Superior temporal gyrus (tissue), 1 donor: Measurements from ENCODE around the gene DHX16.
"Not testable (repeated sequence)": the region's sequence is repeated elsewhere in the genome, so short reads cannot be mapped to it uniquely, and the experiment has no call there.

Experiments
- DNase-seq: peaks from one replicate; pipeline ENCODE4 v3.0.0-alpha.2; 2016; ENCODE audit errors: extremely low spot score

Gene DHX16

GRCh38 chr6:30678964-30679726 is 6.3 kb upstream of the DHX16 start:
- peak; percentile 86 for DNase-seq

GRCh38 chr6:30676660-30677285 is 4.0 kb upstream of the DHX16 start:
- DNase-seq, result no peak

GRCh38 chr6:30670760-30671527 is 1.9 kb downstream of the DHX16 start:
- no peak for DNase-seq

GRCh38 chr6:30666300-30666699 is 6.5 kb downstream of the DHX16 start:
- not testable (repeated sequence) for DNase-seq

DNA sequence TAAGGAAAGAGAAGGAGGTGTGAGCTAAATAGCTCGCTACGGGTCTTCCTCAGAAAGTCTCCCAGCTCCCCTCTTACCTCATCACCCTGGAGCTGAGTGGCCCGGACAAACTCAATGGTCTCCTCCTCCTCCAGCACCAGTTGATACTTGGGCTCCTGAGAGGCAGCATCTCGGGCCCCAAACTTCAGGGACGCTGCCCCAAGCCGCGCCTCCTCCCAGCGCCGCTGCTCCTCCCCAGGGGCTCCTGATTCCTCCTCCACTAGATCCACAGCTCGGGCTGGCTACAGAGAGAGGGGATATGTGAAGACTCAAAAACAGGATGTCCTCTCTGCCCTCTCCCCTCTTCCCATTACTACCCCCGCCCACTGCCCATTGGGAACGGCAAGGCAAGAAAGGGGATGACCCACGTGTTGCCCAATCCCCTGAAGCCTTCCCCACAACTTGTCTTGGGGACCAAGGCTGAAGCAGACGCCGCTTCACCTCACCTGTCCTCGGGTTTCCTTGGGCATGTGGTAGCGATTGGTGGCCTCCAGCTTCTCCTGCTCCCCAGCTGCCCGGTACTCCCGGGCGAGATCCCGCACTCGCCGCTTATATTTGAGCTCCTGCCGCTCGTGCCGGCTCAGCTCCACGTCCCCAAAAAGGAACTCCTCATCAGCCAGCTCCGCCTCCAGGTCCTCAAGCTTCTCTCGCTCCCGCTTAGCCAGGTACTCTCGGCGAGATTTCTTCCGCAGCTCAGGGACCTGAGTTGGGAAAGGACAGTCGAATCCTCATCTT is 7.6 kb downstream of the DHX16 start:
- DNase-seq, result no peak

DNA sequence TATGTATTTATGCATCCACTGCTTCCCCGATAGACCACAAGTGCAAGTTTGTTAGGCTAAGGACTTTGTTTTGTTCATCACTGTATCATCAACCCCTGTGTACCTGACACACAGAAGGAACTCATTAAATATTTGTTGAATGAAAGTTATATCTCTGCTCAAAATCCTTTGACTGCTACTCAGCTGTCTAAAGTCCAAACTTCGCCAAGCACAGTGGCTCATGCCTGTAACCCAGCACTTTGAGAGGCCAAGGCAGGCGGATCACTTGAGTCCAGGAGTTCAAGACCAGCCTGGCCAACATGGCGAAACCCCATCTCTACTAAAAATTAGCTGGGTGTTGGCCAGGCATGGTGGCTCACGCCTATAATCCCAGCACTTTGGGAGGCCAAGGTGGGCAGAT is 14.9 kb downstream of the DHX16 start:
- not testable (repeated sequence) for DNase-seq

DNA sequence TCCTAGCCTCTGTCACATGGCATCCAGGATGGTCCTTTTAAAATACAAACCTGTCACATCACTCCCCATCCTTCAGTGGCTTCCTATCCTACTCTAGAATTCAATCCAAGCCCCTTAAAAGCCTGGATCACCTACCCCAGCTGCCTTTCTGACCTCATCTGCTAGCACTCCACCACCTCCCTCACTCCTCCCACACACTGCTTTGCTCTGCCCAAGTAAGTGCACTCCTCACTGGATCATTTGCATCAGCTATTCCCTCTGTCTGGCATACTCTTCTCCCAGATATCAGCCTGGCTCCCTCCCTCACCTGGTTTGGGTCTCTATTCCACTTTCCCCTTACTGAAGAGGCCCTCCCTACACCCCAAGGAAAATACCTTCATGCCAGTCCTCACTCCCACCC is 15.4 kb downstream of the DHX16 start:
- DNase-seq, result no peak

- no peak for DNase-seq
Measured at GRCh38 chr6:30656513-30656912, 16.3 kb downstream of the DHX16 start.

- DNase-seq, result no peak
Measured at GRCh38 chr6:30655743-30656094, 17.1 kb downstream of the DHX16 start.

DNA sequence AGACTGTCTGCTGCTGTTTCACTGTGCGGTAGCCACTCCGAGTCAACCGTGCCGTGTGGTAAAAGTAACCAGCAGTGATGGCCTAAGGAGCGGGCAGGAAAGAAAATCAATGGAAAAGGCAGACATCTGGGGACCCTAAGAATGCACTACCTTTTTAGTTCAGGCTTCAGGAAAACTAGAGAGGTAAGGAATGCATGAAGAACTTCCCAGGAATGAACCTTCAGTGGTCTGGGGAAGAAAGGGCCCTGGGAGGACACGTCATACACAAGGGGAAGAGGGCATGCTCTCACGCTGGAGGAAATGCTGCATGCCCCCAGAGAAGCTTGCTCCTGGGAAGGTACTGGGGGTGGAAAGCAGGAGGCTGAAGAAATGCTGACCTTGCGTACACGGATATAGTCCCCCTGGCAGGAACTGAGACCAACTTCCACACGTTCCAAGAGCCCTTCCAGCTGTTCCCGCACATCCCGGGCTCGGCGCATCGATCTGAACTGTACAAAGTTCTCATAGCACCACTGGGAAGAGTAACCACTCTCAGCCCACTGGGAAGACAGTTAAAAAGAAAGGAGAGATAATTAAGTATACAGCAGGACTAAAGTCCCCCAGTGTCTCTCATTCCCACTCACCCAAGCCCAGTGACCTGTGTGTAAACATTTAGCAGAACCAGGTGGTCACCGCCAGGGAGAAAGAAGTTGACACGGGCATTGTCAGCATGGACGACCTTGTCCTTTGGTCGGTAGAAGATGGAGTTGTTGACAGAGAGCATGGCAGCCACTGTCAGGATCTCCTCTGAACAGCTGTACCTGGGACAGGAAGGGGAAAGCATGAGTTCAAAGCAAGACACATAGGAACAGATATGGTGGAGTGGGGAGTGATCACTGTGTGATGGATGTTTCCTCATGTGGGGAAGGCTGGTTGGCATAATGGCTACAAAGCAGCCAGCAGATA is 17.7 kb downstream of the DHX16 start:
- DNase-seq, result no peak

DNA sequence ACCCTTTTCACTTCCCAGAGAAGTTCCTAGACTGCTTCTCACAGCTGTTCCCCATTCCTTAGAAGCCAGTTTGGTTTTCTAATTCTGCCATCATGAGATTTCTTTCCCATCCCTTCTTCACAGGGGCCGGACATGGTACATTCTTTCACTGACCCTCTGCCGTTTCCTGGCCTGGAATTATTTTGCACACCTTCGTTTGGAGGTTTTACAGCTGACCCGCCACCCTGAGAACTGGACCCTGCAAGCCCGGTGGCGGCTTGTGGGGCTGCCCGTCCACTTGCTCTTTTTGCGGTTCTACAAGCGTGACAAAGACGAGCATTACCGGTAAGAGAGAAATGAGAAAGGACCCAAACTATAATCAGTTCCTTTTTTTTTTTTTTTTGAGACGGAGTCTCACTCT is 21.7 kb downstream of the DHX16 start:
- no peak for DNase-seq

DNA sequence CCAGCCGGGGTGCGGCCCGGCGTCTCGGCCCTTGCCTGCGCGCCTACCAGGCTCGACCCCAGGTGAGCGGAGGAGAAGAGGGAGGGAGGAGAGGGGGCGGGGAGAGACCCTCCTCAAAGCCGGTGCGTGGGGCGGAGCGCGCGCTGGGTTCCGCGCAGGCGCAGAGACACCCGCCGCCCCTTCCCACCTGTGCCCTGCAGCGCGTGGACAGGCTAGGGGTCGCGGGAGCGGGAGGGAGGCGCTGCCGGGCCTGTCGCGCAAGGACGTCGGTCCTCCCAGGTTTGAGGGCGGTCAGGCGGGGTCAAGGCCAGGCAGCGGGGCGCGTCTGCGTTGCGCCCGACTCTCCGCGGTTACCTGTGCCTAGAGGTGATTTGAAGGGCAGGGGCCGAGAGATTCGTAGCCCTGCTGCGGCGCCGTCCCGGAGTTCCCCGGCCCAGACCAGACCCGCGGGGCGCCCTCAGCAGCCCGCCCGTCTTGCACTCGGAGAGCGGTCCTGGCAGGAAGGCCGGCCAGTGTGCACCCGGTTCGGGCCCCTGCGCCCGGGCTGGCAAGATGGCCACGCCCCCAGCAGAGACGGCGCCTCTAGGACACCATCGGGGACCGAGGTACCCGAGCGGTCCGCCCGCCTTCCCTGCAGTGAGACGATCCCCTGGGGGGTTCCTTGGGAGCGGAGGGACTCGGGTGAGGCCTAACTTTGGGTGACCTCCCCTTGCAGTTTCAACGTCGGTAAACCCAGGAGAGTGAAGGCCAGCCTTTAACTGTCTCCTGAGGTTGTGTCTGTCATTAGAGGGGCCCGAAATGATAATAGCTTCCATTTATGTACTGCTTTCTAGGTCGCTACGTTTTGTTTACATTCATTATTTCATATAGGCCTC is 25.3 kb downstream of the DHX16 start:
- DNase-seq, result peak; percentile 47

DNA sequence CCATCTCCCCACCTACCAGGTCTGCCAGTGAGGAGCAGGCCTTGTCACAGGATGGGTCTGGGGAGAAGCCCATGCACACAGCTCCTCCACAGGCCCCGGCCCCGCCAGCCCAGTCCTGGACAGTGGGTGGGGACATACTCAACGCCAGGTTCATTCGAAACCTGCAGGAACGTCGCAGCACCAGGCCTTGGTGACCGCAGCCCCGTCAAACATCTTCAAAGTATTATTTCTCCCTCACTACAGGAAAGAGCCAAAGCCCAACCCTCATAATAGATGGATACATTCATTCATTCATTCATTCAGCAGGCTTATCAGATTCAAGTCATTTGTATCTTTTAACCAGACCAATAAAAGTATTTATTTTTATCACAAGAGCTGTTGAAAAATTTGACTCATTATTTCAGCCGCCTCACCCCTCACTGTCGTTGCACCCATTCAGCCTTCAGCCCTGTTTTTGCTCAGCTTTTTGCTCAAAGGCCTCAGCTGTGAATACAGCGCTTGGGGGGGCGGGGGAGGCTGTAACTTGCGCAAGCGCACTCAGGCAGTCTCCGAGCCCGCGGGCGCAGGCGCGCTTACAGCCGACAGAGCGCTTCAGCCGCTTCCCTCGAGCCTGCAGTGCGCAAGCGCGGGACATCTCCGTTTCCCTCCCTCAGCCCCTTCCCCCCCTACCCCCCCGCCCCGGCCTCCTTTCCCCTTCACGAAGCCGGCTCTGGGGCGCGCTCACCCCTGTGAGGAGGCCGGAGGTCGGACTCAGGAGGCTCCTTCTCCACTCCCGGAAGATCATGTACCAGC is 26.2 kb downstream of the DHX16 start, which contains the start of gene C6orf136:
C6orf136 (plus strand) TSS at position 684 of the 792 bp plus-strand sequence; CDS start at position 783, 99 bp downstream.
- peak; percentile 94 for DNase-seq

DNA sequence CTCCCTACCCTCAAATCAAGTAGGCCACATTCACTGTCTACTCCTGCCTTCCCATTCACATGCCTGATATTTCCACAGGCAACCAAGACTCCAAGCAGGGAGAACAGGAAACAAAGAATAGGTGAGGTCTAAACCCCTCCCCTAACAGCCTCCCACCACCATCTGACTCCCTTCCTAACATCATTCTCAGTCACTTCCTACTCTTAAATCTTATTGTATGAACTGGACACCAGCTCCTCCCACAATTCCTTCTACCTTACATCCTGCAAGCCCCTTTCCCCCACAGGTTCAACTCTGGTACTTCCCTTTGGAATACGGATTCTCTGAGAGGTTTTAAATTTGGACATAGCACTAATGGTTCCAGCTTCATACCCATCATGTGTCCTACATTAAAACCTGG is 26.8 kb downstream of the DHX16 start:
- no peak for DNase-seq

- DNase-seq, result no peak
Measured at GRCh38 chr6:30644769-30645168, 28.0 kb downstream of the DHX16 start.

- DNase-seq, result no peak
Measured at GRCh38 chr6:30643656-30644055, 29.1 kb downstream of the DHX16 start.

GRCh38 chr6:30641048-30641447 is 31.8 kb downstream of the DHX16 start:
- no peak for DNase-seq

DNA sequence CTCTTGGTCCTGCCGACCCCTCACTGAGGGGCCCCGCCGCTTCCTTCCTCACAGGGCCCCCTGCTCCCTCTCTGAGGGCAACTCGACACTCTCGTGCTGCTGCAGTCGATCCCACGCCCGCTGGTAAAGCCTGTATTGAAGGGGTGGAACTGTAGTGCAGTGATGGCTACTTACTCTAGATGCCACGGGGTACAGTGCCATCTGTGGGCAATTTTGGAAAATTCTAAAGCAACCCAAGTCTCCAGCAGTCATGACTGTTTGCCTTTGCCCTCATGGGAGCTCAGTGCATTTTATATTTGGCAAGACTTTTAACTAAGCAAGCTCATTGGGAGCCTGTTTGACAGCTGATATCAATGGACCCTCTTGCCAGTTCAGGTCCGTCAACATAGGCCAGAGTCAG is 32.3 kb downstream of the DHX16 start:
- no peak for DNase-seq

DNA sequence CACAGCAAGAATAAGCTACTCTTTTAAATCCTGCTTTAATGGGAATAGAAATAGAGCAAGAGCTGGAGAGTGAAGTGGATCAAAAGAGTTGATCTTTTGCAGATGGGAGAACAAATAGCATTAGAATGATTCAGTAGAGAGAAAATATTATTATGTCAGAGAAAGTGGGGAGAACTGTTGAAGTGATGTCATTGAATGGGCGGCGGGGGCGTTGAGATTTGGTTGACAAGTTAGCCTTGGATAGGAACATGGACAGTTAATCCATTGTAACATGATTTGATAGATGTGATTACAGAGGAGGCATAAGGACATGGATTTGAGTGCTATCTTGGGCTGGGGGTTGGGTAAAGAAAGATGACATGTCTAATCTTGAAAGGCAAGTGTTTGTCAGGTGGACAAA is 37.0 kb downstream of the DHX16 start:
- DNase-seq, result no peak
